HG02642 (cell line): ENCODE results near the gene FAM163B.
"Not testable (repeated sequence)": the region's sequence is repeated elsewhere in the genome, so short reads cannot be mapped to it uniquely, and the experiment has no call there.

Experiments used
- ATAC-seq: cut with Tn5 transposase; IDR thresholded peaks from one replicate; pipeline ENCODE4 v1.9.1; 2021; ENCODE audit warnings: mild to moderate bottlenecking; ENCODE audit not compliant: unreplicated experiment, poor library complexity

Gene FAM163B

GRCh38 chr9:133640580-133641395, 31.6 kb upstream of the FAM163B start:
- no peak for ATAC-seq

GRCh38 chr9:133640160-133640559, 31.0 kb upstream of the FAM163B start:
- no peak for ATAC-seq

- no peak for ATAC-seq
Measured at GRCh38 chr9:133639613-133640012, 30.4 kb upstream of the FAM163B start.

- no peak for ATAC-seq
Measured at GRCh38 chr9:133638711-133639110, 29.5 kb upstream of the FAM163B start.

GRCh38 chr9:133638076-133638475, 28.9 kb upstream of the FAM163B start:
- ATAC-seq = no peak

GRCh38 chr9:133637451-133638055, 28.4 kb upstream of the FAM163B start:
- ATAC-seq = no peak

DNA sequence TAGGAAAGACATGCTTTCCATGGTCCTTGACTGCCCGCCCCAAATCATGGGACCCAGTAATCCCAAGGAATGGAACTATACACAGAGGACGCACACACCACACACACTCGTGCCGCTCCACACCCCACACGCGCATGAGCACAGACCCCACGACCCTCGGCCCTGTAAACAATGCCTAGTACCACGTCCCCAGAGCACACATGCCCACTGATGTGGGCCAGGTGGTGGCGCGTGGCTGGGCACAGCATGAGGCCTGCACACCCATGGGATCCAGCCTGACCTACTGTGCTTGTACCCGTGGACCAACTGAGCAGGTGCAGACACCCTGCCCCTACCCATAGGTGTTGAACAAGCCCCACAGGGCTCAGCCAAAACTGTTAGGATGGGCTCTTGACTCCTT, 27.7 kb upstream of the FAM163B start:
- ATAC-seq = no peak

- ATAC-seq = no peak
Measured at GRCh38 chr9:133635533-133636531, 26.6 kb upstream of the FAM163B start, which contains the start of gene DBH. Gene DBH, plus strand, starts transcription at chr9:133636363. Its CDS starts 9 bp downstream, at chr9:133636372.

DNA sequence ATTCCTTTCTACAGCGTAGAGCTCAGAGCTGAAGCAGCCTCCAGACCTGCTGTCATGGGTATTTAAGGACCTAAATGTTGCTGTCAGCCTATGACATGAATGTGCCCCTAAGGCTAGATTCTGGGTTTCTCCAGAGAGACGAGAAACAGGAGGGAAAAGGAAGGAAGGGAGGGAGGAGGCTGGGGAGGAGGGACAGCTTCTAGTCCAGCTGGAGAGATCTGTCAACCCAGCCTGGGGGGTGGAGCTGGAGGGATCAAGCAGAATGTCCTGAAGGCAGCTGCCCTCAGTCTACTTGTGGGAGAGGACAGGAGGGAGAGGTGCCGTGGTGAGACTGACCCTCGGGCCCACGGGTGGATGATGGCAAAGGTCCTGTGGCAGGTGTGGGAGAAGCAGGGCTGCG, 25.9 kb upstream of the FAM163B start:
- ATAC-seq = no peak

DNA sequence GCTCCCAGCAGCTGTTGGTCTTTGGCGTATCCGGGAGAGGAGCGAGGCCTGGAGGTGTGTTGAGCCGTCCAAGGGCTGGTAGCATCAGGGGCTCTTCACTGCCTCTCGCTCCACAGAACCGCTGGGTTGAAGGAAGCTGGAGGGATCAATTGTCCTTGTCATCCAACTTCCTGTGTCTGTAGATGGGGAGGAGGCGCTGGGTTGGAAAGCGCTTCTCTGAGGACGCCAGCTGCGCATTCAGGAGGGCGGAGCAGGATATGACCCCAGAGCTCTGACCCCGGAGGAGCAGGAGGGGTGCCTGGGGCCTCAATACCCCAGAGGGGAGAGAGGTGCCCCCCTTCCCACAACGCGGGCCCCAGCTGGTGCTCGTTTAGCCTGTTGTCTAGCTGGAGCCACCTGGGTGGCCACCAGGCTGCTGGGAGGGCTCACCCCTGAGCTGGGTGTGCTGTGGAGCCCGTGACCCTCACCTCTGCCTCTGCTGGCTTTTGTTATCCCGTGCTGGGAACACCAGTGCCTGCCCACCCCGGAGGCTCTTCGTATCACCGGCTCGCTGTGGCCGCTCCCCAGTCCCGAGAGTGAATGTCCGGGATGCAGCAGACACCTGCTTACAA, 25.0 kb upstream of the FAM163B start:
- no peak for ATAC-seq

DNA sequence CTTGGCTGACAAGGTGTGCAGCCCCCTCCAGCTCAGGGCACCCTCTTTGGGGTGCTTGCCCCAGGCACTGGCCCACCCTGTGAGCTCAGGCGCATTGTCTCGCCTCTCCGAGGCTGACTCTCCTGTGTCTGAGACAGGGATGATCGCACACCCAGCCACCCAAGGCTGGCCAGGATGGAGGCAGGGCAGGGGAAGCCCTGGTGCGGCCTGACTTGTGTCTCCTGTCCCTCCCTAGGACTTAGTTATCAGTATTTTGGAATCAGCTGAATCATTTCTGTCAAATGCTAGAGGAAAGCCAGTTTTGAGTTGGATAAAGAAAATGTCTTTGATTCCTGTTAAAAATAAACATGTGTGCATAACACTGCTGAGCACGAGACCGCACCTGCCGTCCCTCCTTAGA, 24.5 kb upstream of the FAM163B start:
- ATAC-seq = no peak

- ATAC-seq = no peak
Measured at GRCh38 chr9:133632806-133633680, 23.9 kb upstream of the FAM163B start.

- no peak for ATAC-seq
Measured at GRCh38 chr9:133631111-133631510, 21.9 kb upstream of the FAM163B start.

GRCh38 chr9:133629221-133630110, 20.3 kb upstream of the FAM163B start:
- ATAC-seq = no peak

- no peak for ATAC-seq
Measured at GRCh38 chr9:133628766-133629165, 19.6 kb upstream of the FAM163B start.

DNA sequence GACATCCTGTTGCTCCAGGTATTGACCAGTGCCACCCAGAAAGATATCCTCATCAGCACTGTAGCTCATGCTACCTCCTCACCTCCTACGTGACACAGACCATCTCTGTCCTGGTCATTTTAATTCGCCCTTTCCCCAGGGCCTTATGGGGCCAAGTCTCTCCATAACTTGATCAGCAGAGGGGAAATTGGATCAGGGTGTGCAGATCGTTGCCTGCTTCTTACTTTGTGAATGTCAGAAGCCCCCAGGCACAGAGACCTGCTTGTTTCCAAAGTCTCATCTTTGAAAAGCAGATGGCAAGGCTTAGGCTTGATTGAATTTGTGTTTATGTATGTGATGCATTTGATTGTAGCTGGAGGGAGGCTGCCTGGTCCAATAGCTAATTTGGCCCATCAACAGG, 18.2 kb upstream of the FAM163B start:
- ATAC-seq = no peak

GRCh38 chr9:133626008-133626407, 16.8 kb upstream of the FAM163B start:
- ATAC-seq = not testable (repeated sequence)

DNA sequence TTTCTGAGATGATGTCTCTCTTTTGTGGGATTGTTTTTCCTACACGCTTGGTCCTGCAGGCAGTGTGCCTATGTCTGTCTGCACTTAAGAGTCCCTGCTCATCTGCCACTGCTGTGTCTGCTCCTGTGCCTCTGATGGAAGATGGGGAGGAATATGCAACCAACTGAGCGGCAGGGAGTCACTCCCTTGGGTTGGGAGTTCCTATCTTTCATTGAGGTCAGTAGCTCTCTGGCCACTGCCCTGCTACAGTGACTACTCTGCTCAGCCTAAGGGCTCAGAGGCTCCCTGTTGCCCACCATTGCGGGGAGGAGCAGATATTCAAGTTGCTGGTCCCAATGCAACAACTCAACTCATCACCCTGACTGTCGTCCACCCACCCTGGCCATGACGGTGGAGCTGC, 13.4 kb upstream of the FAM163B start:
- ATAC-seq = no peak
